WTC11 (cell line): ENCODE data around the gene FAM228B. TPM values are rescaled to one million over a fixed set of nuclear protein-coding genes. Genes with fewer than 3 reads are reported as not detected.

Source experiments
- AFF4 ChIP-seq: sonication (generic); formaldehyde crosslinking; IDR thresholded peaks from 2 replicates; pipeline ENCODE4 v1.8.1; 2023; ENCODE audit warnings: mild to moderate bottlenecking, missing genetic modification reagents, borderline replicate concordance
- E2F4 ChIP-seq: sonication (generic); formaldehyde crosslinking; IDR thresholded peaks from 2 replicates; pipeline ENCODE4 v1.8.1; 2022; ENCODE audit warnings: low read depth, mild to moderate bottlenecking, moderate library complexity, missing genetic modification reagents, borderline replicate concordance
- ELF4 ChIP-seq: sonication (generic); formaldehyde crosslinking; IDR thresholded peaks from 2 replicates; pipeline ENCODE4 v1.8.1; 2022; ENCODE audit warnings: low read depth, mild to moderate bottlenecking, moderate library complexity, missing genetic modification reagents
- EMX1 ChIP-seq: fragments of 250-450 bp; sonication (Bioruptor Pico); IDR thresholded peaks from 2 replicates; pipeline ENCODE4 v1.8.0; 2021; ENCODE audit warnings: mild to moderate bottlenecking
- ETV6 ChIP-seq: sonication (generic); formaldehyde crosslinking; IDR thresholded peaks from 2 replicates; pipeline ENCODE4 v1.8.1; 2022; ENCODE audit warnings: mild to moderate bottlenecking, missing genetic modification reagents
- FOXK1 ChIP-seq: sonication (generic); formaldehyde crosslinking; IDR thresholded peaks from 2 replicates; pipeline ENCODE4 v1.8.0; 2022; ENCODE audit warnings: mild to moderate bottlenecking, moderate library complexity, missing genetic modification reagents
- KAT7 ChIP-seq: sonication (generic); formaldehyde crosslinking; IDR thresholded peaks from 2 replicates; pipeline ENCODE4 v1.8.1; 2023; ENCODE audit warnings: missing genetic modification reagents, mild to moderate bottlenecking, borderline replicate concordance
- NR2C2 ChIP-seq: sonication (generic); formaldehyde crosslinking; IDR thresholded peaks from 2 replicates; pipeline ENCODE4 v1.8.0; 2022; ENCODE audit warnings: mild to moderate bottlenecking, missing genetic modification reagents
- NR3C1 ChIP-seq: sonication (generic); formaldehyde crosslinking; conservative IDR thresholded peaks from 2 replicates; pipeline ENCODE4 v1.8.1; 2023; ENCODE audit warnings: low read depth, mild to moderate bottlenecking, missing genetic modification reagents
- RORB ChIP-seq: fragments of 250-450 bp; sonication (Bioruptor Pico); IDR thresholded peaks from 2 replicates; pipeline ENCODE4 v1.9.0; 2021; ENCODE audit warnings: mild to moderate bottlenecking
- SP1 ChIP-seq: sonication (generic); formaldehyde crosslinking; conservative IDR thresholded peaks from 2 replicates; pipeline ENCODE4 v1.8.1; 2022; ENCODE audit warnings: missing genetic modification reagents
- ZMAT4 ChIP-seq: fragments of 250-450 bp; sonication (Bioruptor Pico); IDR thresholded peaks from 2 replicates; pipeline ENCODE4 v1.9.0; 2021; ENCODE audit warnings: mild to moderate bottlenecking
- ZNF263 ChIP-seq: sonication (generic); formaldehyde crosslinking; IDR thresholded peaks from 2 replicates; pipeline ENCODE4 v1.8.1; 2022; ENCODE audit warnings: low read depth, mild to moderate bottlenecking, moderate library complexity, missing genetic modification reagents
- ZNF281 ChIP-seq: sonication (generic); formaldehyde crosslinking; IDR thresholded peaks from 2 replicates; pipeline ENCODE4 v1.8.0; 2023; ENCODE audit warnings: mild to moderate bottlenecking, missing genetic modification reagents
- total RNA-seq: library from RNA; stranded (reverse); gene quantifications from 3 replicates; pipeline ENCODE4 v1.2.3, GENCODE V29; 2021
- TF ChIP-seq, protein P1 (sequence below): sonication (generic); formaldehyde crosslinking; IDR thresholded peaks from 2 replicates; pipeline ENCODE4 v1.8.1; 2023; ENCODE audit warnings: mild to moderate bottlenecking, missing genetic modification reagents
- TF ChIP-seq, protein P2 (sequence below): sonication (generic); formaldehyde crosslinking; IDR thresholded peaks from 2 replicates; pipeline ENCODE4 v1.8.0; 2023; ENCODE audit warnings: missing genetic modification reagents, mild to moderate bottlenecking, borderline replicate concordance
- TF ChIP-seq, protein P3 (sequence below): sonication (generic); formaldehyde crosslinking; IDR thresholded peaks from 2 replicates; pipeline ENCODE4 v1.8.0; 2022; ENCODE audit warnings: mild to moderate bottlenecking, missing genetic modification reagents
- TF ChIP-seq, protein P4 (sequence below): fragments of 250-450 bp; sonication (Bioruptor Pico); IDR thresholded peaks from 2 replicates; pipeline ENCODE4 v2.1.2; 2022; ENCODE audit warnings: mild to moderate bottlenecking, moderate library complexity
- TF ChIP-seq, protein P5 (sequence below): sonication (generic); formaldehyde crosslinking; IDR thresholded peaks from 2 replicates; pipeline ENCODE4 v1.8.1; 2023; ENCODE audit warnings: mild to moderate bottlenecking, missing genetic modification reagents, moderate library complexity

Gene FAM228B
- total RNA-seq, 1 experiment from 2014 or later: 2.7 TPM

DNA sequence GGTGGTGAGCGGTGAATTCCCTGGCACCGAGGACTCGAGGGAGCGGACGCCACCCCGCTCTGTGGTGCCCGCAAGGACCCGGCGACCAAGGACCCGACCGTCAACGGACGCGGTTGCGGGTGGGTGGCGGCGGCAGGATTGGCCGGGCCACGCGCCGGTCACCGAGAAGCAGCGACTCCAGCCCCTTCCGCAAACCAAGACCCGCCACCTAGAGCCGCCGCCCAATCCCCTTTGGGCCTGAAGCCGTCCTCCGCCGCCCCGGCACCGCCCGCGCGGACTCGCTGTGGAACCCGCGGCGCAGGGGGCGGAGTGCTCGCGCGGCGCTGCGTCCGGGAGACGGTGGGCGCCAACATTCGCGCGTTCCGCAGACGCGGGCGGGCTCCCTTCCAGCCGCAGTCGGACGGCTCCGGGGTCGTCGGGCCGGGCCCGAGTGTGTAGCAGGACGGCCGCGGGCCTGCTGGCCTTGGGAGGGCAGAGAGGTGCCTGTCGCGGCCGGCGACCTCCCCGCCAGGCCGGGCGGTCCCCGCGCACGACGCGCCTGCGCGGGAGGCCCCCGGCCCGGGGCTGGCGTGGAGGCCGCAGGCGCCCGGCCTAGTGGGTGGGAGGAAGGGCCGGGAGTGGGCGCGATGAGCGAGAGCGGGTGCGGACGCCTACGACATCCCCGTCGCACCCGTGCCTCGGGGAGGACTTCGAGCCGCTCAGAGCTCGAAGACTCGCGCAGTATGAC, at the start of gene FAM228B, which contains the start of gene PFN4 (continued):
- TF ChIP-seq FOXK1: 0 out of 2 replicates have a peak, but pooled peaks have one; percentile 20
- TF ChIP-seq, protein P1, sequence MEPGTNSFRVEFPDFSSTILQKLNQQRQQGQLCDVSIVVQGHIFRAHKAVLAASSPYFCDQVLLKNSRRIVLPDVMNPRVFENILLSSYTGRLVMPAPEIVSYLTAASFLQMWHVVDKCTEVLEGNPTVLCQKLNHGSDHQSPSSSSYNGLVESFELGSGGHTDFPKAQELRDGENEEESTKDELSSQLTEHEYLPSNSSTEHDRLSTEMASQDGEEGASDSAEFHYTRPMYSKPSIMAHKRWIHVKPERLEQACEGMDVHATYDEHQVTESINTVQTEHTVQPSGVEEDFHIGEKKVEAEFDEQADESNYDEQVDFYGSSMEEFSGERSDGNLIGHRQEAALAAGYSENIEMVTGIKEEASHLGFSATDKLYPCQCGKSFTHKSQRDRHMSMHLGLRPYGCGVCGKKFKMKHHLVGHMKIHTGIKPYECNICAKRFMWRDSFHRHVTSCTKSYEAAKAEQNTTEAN: no peak
- TF ChIP-seq, protein P2, sequence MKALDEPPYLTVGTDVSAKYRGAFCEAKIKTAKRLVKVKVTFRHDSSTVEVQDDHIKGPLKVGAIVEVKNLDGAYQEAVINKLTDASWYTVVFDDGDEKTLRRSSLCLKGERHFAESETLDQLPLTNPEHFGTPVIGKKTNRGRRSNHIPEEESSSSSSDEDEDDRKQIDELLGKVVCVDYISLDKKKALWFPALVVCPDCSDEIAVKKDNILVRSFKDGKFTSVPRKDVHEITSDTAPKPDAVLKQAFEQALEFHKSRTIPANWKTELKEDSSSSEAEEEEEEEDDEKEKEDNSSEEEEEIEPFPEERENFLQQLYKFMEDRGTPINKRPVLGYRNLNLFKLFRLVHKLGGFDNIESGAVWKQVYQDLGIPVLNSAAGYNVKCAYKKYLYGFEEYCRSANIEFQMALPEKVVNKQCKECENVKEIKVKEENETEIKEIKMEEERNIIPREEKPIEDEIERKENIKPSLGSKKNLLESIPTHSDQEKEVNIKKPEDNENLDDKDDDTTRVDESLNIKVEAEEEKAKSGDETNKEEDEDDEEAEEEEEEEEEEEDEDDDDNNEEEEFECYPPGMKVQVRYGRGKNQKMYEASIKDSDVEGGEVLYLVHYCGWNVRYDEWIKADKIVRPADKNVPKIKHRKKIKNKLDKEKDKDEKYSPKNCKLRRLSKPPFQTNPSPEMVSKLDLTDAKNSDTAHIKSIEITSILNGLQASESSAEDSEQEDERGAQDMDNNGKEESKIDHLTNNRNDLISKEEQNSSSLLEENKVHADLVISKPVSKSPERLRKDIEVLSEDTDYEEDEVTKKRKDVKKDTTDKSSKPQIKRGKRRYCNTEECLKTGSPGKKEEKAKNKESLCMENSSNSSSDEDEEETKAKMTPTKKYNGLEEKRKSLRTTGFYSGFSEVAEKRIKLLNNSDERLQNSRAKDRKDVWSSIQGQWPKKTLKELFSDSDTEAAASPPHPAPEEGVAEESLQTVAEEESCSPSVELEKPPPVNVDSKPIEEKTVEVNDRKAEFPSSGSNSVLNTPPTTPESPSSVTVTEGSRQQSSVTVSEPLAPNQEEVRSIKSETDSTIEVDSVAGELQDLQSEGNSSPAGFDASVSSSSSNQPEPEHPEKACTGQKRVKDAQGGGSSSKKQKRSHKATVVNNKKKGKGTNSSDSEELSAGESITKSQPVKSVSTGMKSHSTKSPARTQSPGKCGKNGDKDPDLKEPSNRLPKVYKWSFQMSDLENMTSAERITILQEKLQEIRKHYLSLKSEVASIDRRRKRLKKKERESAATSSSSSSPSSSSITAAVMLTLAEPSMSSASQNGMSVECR (CRISPR knock-in tag): 0 out of 2 replicates have a peak, but pooled peaks have one; percentile 41
- no peak for TF ChIP-seq EMX1 (CRISPR knock-in tag)
- TF ChIP-seq, protein P3, sequence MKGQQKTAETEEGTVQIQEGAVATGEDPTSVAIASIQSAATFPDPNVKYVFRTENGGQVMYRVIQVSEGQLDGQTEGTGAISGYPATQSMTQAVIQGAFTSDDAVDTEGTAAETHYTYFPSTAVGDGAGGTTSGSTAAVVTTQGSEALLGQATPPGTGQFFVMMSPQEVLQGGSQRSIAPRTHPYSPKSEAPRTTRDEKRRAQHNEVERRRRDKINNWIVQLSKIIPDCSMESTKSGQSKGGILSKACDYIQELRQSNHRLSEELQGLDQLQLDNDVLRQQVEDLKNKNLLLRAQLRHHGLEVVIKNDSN (CRISPR knock-in tag): no peak
- 0 out of 2 replicates have a peak, but pooled peaks have one; percentile 42 for TF ChIP-seq ELF4 (CRISPR knock-in tag)
- TF ChIP-seq RORB (CRISPR knock-in tag): no peak
- TF ChIP-seq NR2C2: peak; percentile 49
- TF ChIP-seq KAT7: 0 out of 2 replicates have a peak, but pooled peaks have one; percentile 21
- TF ChIP-seq ZMAT4: no peak
- TF ChIP-seq, protein P4, sequence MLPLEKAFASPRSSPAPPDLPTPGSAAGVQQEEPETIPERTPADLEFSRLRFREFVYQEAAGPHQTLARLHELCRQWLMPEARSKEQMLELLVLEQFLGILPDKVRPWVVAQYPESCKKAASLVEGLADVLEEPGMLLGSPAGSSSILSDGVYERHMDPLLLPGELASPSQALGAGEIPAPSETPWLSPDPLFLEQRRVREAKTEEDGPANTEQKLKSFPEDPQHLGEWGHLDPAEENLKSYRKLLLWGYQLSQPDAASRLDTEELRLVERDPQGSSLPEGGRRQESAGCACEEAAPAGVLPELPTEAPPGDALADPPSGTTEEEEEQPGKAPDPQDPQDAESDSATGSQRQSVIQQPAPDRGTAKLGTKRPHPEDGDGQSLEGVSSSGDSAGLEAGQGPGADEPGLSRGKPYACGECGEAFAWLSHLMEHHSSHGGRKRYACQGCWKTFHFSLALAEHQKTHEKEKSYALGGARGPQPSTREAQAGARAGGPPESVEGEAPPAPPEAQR (CRISPR knock-in tag): no peak
- TF ChIP-seq ZNF281: peak; percentile 72; the same call in 1 of the 2 replicates
- TF ChIP-seq ETV6: peak; percentile 81; the same call in 1 of the 2 replicates
- TF ChIP-seq SP1: peak; percentile 65
- TF ChIP-seq, protein P5, sequence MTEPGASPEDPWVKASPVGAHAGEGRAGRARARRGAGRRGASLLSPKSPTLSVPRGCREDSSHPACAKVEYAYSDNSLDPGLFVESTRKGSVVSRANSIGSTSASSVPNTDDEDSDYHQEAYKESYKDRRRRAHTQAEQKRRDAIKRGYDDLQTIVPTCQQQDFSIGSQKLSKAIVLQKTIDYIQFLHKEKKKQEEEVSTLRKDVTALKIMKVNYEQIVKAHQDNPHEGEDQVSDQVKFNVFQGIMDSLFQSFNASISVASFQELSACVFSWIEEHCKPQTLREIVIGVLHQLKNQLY (CRISPR knock-in tag): peak; percentile 76; the same call in 1 of the 2 replicates
- TF ChIP-seq AFF4 (CRISPR knock-in tag): peak; percentile 89; the same call in 1 of the 2 replicates
- peak; percentile 51; the same call in 1 of the 2 replicates for TF ChIP-seq ZNF263 (CRISPR knock-in tag)
- TF ChIP-seq NR3C1 (CRISPR knock-in tag): no peak
- TF ChIP-seq E2F4 (CRISPR knock-in tag): 0 out of 2 replicates have a peak, but pooled peaks have one; percentile 66
